Caco-2 (cell line): Measurements from ENCODE around the gene CPLX3. TPM values are rescaled to one million over a fixed set of nuclear protein-coding genes. Genes with fewer than 3 reads are reported as not detected.

Experiments
- BruUV-seq: library from RNA; stranded (reverse); fragments of 400-500 nt; replicated peaks from 2 replicates; lab custom pipeline; 2021; lab: Mats Ljungman, UMichigan
- CTCF ChIA-PET: fragments of 300-600 bp; sonication (Branson Sonifier 250); formaldehyde crosslinking; loops from one replicate; lab custom pipeline; 2022; ENCODE audit warnings: antibody characterized with exemption; lab: Charles Lee
- POLR2A ChIA-PET: fragments of 300-600 bp; sonication (Branson Sonifier 250); formaldehyde crosslinking; loops from one replicate; lab custom pipeline; 2022; ENCODE audit warnings: antibody characterized with exemption; lab: Charles Lee
- DNase-seq, 2 experiments: peaks; one replicate each; pipeline versions ENCODE4 v3.0.0 to v3.0.0-alpha.2; 2020 to 2022
- H3K27me3 ChIP-seq: replicated peaks from 2 replicates; pipeline ENCODE4 v1.6.0; 2011; ENCODE audit warnings: low read length; ENCODE audit not compliant: control insufficient read depth, insufficient read depth
- H3K36me3 ChIP-seq: 2 replicates; pipeline ENCODE4 v1.5.1; 2011; ENCODE audit warnings: low read length; ENCODE audit not compliant: control insufficient read depth, insufficient read depth
- H3K4me1 ChIP-seq: fragments of 250-450 bp; sonication (Bioruptor Pico); 2 replicates; pipeline ENCODE4 v1.5.1; 2020; ENCODE audit warnings: mild to moderate bottlenecking
- H3K4me3 ChIP-seq: 2 replicates; pipeline ENCODE4 v1.5.1; 2011; ENCODE audit warnings: low read depth, mild to moderate bottlenecking, control low read depth, low read length
- H3K9me3 ChIP-seq: fragments of 250-450 bp; sonication (Bioruptor Pico); 2 replicates; pipeline ENCODE4 v1.5.1; 2020; ENCODE audit warnings: mild to moderate bottlenecking, moderate library complexity
- H3K27ac Mint-ChIP-seq: one replicate; pipeline ENCODE4 v1.8.0; 2022; ENCODE audit warnings: mixed read lengths; ENCODE audit not compliant: unreplicated experiment
- H3K27me3 Mint-ChIP-seq: one replicate; pipeline ENCODE4 v1.8.0; 2022; ENCODE audit warnings: mixed read lengths; ENCODE audit not compliant: insufficient read depth, unreplicated experiment
- H3K36me3 Mint-ChIP-seq: one replicate; pipeline ENCODE4 v1.8.0; 2022; ENCODE audit warnings: mild to moderate bottlenecking, mixed read lengths; ENCODE audit not compliant: insufficient read depth, unreplicated experiment
- H3K4me1 Mint-ChIP-seq: one replicate; pipeline ENCODE4 v1.8.0; 2022; ENCODE audit warnings: low read depth, mixed read lengths; ENCODE audit not compliant: unreplicated experiment
- H3K4me3 Mint-ChIP-seq: one replicate; pipeline ENCODE4 v1.8.0; 2022; ENCODE audit warnings: mild to moderate bottlenecking, moderate library complexity, mixed read lengths; ENCODE audit not compliant: unreplicated experiment
- H3K9me3 Mint-ChIP-seq: one replicate; pipeline ENCODE4 v1.8.0; 2022; ENCODE audit warnings: mixed read lengths; ENCODE audit not compliant: unreplicated experiment
- intact Hi-C: fragments of 100-400 bp; cut with micrococcal nuclease; formaldehyde crosslinking; loops from one replicate; pipeline ENCODE4 v1.10.0; 2022; ENCODE audit not compliant: unreplicated experiment
- total RNA-seq: library from RNA; stranded (reverse); gene quantifications from 2 replicates; pipeline ENCODE4 v1.2.3, GENCODE V29; 2022
- TF ChIP-seq, protein P1 (sequence below), 2 experiments: fragments of 200-600 bp in 1 of 2; IDR thresholded peaks; 1 replicate in 1 of 2; 2 replicates in 1 of 2; pipeline versions ENCODE4 v1.5.1 to v1.8.0; 2011 to 2022; ENCODE audit warnings: antibody characterized with exemption in 1 of 2, control low read depth in 1 of 2, inconsistent platforms in 1 of 2, low read depth in 1 of 2, low read length in 1 of 2, mild to moderate bottlenecking in 1 of 2, moderate library complexity in 1 of 2; ENCODE audit not compliant: insufficient read depth in 1 of 2, severe bottlenecking in 1 of 2, unreplicated experiment in 1 of 2

The CPLX3 gene
- total RNA-seq, 1 experiment from 2014 or later = not detected

DNA sequence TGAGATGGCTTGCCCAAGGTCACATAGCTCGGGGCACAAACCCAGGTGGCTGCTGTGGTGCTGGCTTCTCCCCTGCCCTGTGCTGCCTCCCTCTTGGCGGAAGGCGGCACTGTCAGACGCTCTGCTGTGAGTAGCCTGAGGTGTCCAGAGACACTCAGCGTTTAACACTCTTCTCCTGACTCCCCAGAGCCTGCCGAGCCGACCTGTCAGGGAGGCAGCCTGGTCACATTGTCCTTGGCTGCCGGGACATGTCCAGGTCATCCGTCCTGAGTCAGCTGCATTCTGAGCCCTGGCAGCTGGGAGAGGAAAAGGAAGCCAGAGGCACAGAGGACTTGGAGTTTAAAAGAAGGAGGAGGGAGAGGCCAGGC is 9.1 kb upstream of the CPLX3 start:
- peaks cover 3% of the 10 kb centered on the region for H3K27me3 Mint-ChIP-seq
- H3K9me3 ChIP-seq = no peaks in the 10 kb centered on the region
- no peaks in the 10 kb centered on the region for H3K36me3 Mint-ChIP-seq
- H3K4me1 Mint-ChIP-seq = no peaks in the 10 kb centered on the region
- DNase-seq = no peak
- intact Hi-C loops = no loop called here
- TF ChIP-seq, protein P1, sequence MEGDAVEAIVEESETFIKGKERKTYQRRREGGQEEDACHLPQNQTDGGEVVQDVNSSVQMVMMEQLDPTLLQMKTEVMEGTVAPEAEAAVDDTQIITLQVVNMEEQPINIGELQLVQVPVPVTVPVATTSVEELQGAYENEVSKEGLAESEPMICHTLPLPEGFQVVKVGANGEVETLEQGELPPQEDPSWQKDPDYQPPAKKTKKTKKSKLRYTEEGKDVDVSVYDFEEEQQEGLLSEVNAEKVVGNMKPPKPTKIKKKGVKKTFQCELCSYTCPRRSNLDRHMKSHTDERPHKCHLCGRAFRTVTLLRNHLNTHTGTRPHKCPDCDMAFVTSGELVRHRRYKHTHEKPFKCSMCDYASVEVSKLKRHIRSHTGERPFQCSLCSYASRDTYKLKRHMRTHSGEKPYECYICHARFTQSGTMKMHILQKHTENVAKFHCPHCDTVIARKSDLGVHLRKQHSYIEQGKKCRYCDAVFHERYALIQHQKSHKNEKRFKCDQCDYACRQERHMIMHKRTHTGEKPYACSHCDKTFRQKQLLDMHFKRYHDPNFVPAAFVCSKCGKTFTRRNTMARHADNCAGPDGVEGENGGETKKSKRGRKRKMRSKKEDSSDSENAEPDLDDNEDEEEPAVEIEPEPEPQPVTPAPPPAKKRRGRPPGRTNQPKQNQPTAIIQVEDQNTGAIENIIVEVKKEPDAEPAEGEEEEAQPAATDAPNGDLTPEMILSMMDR (IDR thresholded peaks at IDR 0.05; ENCODE audit: insufficient read depth in 1 of 2, low read depth in 1 of 2, low read length in 1 of 2, severe bottlenecking in 1 of 2, unreplicated experiment in 1 of 2) = no peak
- BruUV-seq = no TSS peak
- H3K4me3 ChIP-seq = no peak overlapping the region
- H3K27ac Mint-ChIP-seq = no peak overlapping the region
- ChIA-PET CTCF (no interaction called here), POLR2A (no interaction called here)
- no peak overlapping the region for H3K4me3 Mint-ChIP-seq
- H3K36me3 ChIP-seq = no peaks in the 10 kb centered on the region
- no peaks in the 10 kb centered on the region for H3K4me1 ChIP-seq
- H3K27me3 ChIP-seq = no peaks in the 10 kb centered on the region; the same call in 1 of the 2 replicates
- H3K9me3 Mint-ChIP-seq = no peaks in the 10 kb centered on the region

GRCh38 chr15:74820056-74820455 is 6.4 kb upstream of the CPLX3 start:
- H3K27me3 Mint-ChIP-seq = peaks cover 7% of the 10 kb centered on the region
- no peaks in the 10 kb centered on the region for H3K36me3 Mint-ChIP-seq
- intact Hi-C loops = no loop called here

DNA sequence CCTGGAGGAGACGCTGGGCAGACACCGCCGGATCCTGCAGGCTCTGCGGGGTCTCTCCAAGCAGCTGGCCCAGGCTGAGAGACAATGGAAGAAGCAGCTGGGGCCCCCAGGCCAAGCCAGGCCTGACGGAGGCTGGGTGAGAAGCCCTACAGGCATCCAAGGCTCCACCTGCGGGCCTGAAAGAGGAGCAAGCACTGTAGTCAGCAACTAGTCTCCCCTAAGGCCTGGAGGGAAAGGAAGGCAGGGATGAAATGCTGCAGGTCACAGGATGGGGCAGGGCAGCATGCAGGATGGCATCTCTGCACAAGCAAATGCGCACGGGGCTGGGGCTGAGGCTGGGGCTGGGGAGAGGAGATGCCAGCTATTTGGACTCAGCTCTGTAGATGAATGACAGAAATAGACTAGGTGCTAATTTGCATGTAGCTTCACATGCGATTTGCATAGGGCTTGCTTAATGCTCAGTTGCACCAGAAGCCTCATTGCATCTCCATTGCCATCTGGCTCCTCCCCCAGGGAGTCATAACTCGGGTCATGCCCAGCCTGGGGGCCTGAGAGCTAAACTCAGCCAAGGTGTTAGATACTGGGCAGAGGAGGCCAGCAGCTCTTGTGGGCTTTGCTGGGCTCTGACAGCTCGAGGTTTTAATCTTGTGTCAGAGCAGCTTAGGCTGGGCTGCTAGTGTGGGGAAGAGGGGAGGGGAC is 5.2 kb upstream of the CPLX3 start:
- no peaks in the 10 kb centered on the region for H3K9me3 Mint-ChIP-seq
- H3K27ac Mint-ChIP-seq = no peak overlapping the region
- no peaks in the 10 kb centered on the region for H3K36me3 ChIP-seq
- ChIA-PET CTCF (no interaction called here), POLR2A (interaction anchor here (0.5 to 0.6 kb wide), 2 partner anchors 25 to 88 kb away, joined by 3 to 5 read pairs; no protein-coding TSS in a partner anchor)
- no peak overlapping the region for H3K4me3 Mint-ChIP-seq
- H3K4me1 ChIP-seq = no peaks in the 10 kb centered on the region
- H3K27me3 Mint-ChIP-seq = peaks cover 7% of the 10 kb centered on the region
- no TSS peak for BruUV-seq
- TF ChIP-seq, protein P1 (IDR thresholded peaks at IDR 0.05; ENCODE audit: insufficient read depth in 1 of 2, low read depth in 1 of 2, low read length in 1 of 2, severe bottlenecking in 1 of 2, unreplicated experiment in 1 of 2) = no peak
- no peaks in the 10 kb centered on the region for H3K36me3 Mint-ChIP-seq
- DNase-seq = no peak
- H3K4me1 Mint-ChIP-seq = no peaks in the 10 kb centered on the region
- no peaks in the 10 kb centered on the region for H3K9me3 ChIP-seq
- H3K27me3 ChIP-seq = no peaks in the 10 kb centered on the region; the same call in 1 of the 2 replicates
- intact Hi-C loops = no loop called here
- H3K4me3 ChIP-seq = no peak overlapping the region

More at GRCh38 chr15:74820056-74820455, 6.4 kb upstream of the CPLX3 start:
- TF ChIP-seq, protein P1 (IDR thresholded peaks at IDR 0.05; ENCODE audit: insufficient read depth in 1 of 2, low read depth in 1 of 2, low read length in 1 of 2, severe bottlenecking in 1 of 2, unreplicated experiment in 1 of 2) = no peak
- H3K27me3 ChIP-seq = no peaks in the 10 kb centered on the region; the same call in 1 of the 2 replicates
- H3K27ac Mint-ChIP-seq = no peak overlapping the region
- POLR2A ChIA-PET = no interaction called here
- H3K4me3 ChIP-seq = no peak overlapping the region
- no peaks in the 10 kb centered on the region for H3K4me1 ChIP-seq
- CTCF ChIA-PET = interaction anchor here (1.0 to 1.1 kb wide), 2 partner anchors 49 to 51 kb away, joined by 3 read pairs; no protein-coding TSS in a partner anchor
- H3K9me3 ChIP-seq = no peaks in the 10 kb centered on the region
- H3K9me3 Mint-ChIP-seq = no peaks in the 10 kb centered on the region
- H3K4me1 Mint-ChIP-seq = no peaks in the 10 kb centered on the region
- H3K4me3 Mint-ChIP-seq = no peak overlapping the region
- no TSS peak for BruUV-seq
- H3K36me3 ChIP-seq = no peaks in the 10 kb centered on the region
- DNase-seq = no peak
